Vagina (tissue), 2 donors: Measurements from ENCODE around the gene ZDHHC16. TPM values are rescaled to one million over a fixed set of nuclear protein-coding genes. Genes with fewer than 3 reads are reported as not detected.

ENCODE experiments used
- DNase-seq, 2 donors: peaks; one replicate each; pipeline ENCODE4 v3.0.0-alpha.2; 2017; ENCODE audit errors: extremely low spot score in 2 of 2
- H3K27ac ChIP-seq: fragments of 200-600 bp; sonication (generic); one replicate; pipeline ENCODE4 v1.5.1; 2019
- H3K27me3 ChIP-seq: fragments of 200-600 bp; sonication (generic); one replicate; pipeline ENCODE4 v1.5.1; 2019
- H3K36me3 ChIP-seq, 2 donors: fragments of 200-600 bp; sonication (generic); one replicate each; pipeline ENCODE4 v1.5.1; 2017 to 2019
- H3K4me1 ChIP-seq: fragments of 200-600 bp; sonication (generic); one replicate; pipeline ENCODE4 v1.5.1; 2019
- H3K4me3 ChIP-seq, 2 donors: fragments of 200-600 bp; sonication (generic); 1 replicate in 1 of 2; 2 replicates in 1 of 2; pipeline ENCODE4 v1.5.1; 2016 to 2019
- H3K9me3 ChIP-seq: fragments of 200-600 bp; sonication (generic); one replicate; pipeline ENCODE4 v1.5.1; 2019
- POLR2A ChIP-seq, 2 donors: fragments of 450-650 bp; IDR thresholded peaks; one replicate each; pipeline ENCODE4 v1.6.1; 2017; ENCODE audit warnings: antibody characterized with exemption in 2 of 2, mild to moderate bottlenecking in 2 of 2, moderate library complexity in 2 of 2
- POLR2AphosphoS5 ChIP-seq, 2 donors: sonication (generic); formaldehyde crosslinking; IDR thresholded peaks; one replicate each; pipeline ENCODE4 v1.9.0; 2017; ENCODE audit warnings: antibody characterized with exemption in 2 of 2, mild to moderate bottlenecking in 2 of 2, low read depth in 1 of 2; ENCODE audit not compliant: insufficient read depth in 1 of 2
- intact Hi-C: fragments of 100-400 bp; cut with DNase I; formaldehyde crosslinking; loops from one replicate; pipeline ENCODE4 v1.15.1; 2023
- total RNA-seq: library from RNA; depleted of rRNA; stranded (reverse); fragments of >200 nt; gene quantifications from one replicate; pipeline ENCODE4 v1.2.3, GENCODE V29; 2016
- TF ChIP-seq, protein P1 (sequence below), 3 experiments: fragments of 450-650 bp in 2 of 3; fragments of 200-600 bp in 1 of 3; sonication (generic) in 1 of 3; IDR thresholded peaks; one replicate each; pipeline ENCODE4 v1.5.1; 2017 to 2019; ENCODE audit warnings: antibody characterized with exemption in 3 of 3, mild to moderate bottlenecking in 2 of 3, moderate library complexity in 2 of 3

Gene ZDHHC16
- total RNA-seq, 1 donor from 2014 or later: 27.3 TPM

GRCh38 chr10:97500297-97500575, 54.3 kb downstream of the ZDHHC16 start:
- Histone ChIP-seq H3K27me3 (no peaks in the 10 kb centered on the region), H3K4me3 (peak overlapping the region; percentile 75 to 84), H3K4me1 (peaks cover 57% of the 10 kb centered on the region), H3K9me3 (no peaks in the 10 kb centered on the region), H3K36me3 (no peaks in the 10 kb centered on the region), H3K27ac (peak overlapping the region; percentile 94)
- intact Hi-C loops: no loop called here
- DNase-seq: no peak
- TF ChIP-seq POLR2A (IDR thresholded peaks at IDR 0.05): no peak
- TF ChIP-seq POLR2AphosphoS5 (IDR thresholded peaks at IDR 0.05; ENCODE audit: insufficient read depth in 1 of 2, low read depth in 1 of 2): no peak
- TF ChIP-seq, protein P1, sequence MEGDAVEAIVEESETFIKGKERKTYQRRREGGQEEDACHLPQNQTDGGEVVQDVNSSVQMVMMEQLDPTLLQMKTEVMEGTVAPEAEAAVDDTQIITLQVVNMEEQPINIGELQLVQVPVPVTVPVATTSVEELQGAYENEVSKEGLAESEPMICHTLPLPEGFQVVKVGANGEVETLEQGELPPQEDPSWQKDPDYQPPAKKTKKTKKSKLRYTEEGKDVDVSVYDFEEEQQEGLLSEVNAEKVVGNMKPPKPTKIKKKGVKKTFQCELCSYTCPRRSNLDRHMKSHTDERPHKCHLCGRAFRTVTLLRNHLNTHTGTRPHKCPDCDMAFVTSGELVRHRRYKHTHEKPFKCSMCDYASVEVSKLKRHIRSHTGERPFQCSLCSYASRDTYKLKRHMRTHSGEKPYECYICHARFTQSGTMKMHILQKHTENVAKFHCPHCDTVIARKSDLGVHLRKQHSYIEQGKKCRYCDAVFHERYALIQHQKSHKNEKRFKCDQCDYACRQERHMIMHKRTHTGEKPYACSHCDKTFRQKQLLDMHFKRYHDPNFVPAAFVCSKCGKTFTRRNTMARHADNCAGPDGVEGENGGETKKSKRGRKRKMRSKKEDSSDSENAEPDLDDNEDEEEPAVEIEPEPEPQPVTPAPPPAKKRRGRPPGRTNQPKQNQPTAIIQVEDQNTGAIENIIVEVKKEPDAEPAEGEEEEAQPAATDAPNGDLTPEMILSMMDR (IDR thresholded peaks at IDR 0.05): no peak

DNA sequence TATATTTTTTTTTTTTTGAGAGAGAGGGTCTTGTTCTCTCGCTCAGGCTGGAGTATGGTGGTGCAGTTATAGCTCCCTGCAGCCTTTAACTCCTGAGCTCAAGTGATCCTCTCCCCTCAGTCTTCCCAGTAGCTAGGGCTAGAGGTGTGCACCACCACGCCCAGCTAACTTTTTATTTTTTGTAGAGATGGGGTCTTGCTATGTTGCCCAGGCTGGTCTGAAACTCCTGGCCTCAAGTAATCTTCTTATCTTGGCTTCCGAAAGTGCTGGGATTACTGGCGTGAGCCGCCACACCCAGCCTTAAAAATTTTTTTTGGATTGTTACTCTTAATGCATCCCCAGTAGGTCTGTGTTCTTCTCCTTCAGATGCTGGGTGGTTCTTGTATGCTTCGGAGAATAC, 56.9 kb downstream of the ZDHHC16 start:
- intact Hi-C loops: no loop called here
- no peaks in the 10 kb centered on the region for H3K27me3 ChIP-seq
- no peak overlapping the region for H3K4me3 ChIP-seq
- H3K9me3 ChIP-seq: no peaks in the 10 kb centered on the region
- no peak overlapping the region for H3K27ac ChIP-seq
- H3K36me3 ChIP-seq: no peaks in the 10 kb centered on the region
- no peak for TF ChIP-seq POLR2A (IDR thresholded peaks at IDR 0.05)
- TF ChIP-seq POLR2AphosphoS5 (IDR thresholded peaks at IDR 0.05; ENCODE audit: insufficient read depth in 1 of 2, low read depth in 1 of 2): no peak
- TF ChIP-seq, protein P1 (IDR thresholded peaks at IDR 0.05): no peak
- peaks cover 35% of the 10 kb centered on the region for H3K4me1 ChIP-seq
- DNase-seq: no peak

GRCh38 chr10:97503406-97503805, 57.4 kb downstream of the ZDHHC16 start:
- H3K9me3 ChIP-seq: no peaks in the 10 kb centered on the region
- H3K4me3 ChIP-seq: no peak overlapping the region
- no peaks in the 10 kb centered on the region for H3K36me3 ChIP-seq
- no peak for DNase-seq
- H3K27ac ChIP-seq: no peak overlapping the region
- no peak for TF ChIP-seq POLR2A (IDR thresholded peaks at IDR 0.05)
- TF ChIP-seq, protein P1 (IDR thresholded peaks at IDR 0.05): no peak
- TF ChIP-seq POLR2AphosphoS5 (IDR thresholded peaks at IDR 0.05; ENCODE audit: insufficient read depth in 1 of 2, low read depth in 1 of 2): no peak
- peaks cover 35% of the 10 kb centered on the region for H3K4me1 ChIP-seq
- intact Hi-C loops: no loop called here
- H3K27me3 ChIP-seq: no peaks in the 10 kb centered on the region

DNA sequence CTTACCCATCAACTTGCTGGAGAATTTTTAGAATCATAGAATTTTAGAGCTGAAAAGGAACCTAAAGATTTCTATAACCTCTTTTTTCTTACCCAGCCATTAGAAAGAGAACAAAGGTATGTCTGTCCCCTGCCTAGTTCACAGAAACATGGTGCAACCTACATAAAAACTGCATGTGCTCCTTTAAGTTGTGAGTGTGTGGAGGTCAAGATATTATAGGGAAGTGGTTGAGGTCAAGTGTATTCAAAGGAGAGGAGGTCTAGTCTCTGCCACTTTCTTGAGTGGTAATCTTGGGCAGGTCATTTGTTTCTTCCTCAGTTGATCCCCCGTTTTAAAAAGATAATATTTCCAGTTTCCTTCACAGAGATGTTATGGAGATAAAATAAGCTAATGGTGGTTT, 59.2 kb downstream of the ZDHHC16 start:
- Histone ChIP-seq H3K27me3 (no peaks in the 10 kb centered on the region), H3K4me1 (peaks cover 31% of the 10 kb centered on the region), H3K9me3 (no peaks in the 10 kb centered on the region), H3K27ac (no peak overlapping the region), H3K36me3 (no peaks in the 10 kb centered on the region), H3K4me3 (no peak overlapping the region)
- intact Hi-C loops: no loop called here
- no peak for DNase-seq
- TF ChIP-seq, protein P1 (IDR thresholded peaks at IDR 0.05): no peak
- TF ChIP-seq POLR2A (IDR thresholded peaks at IDR 0.05): no peak
- TF ChIP-seq POLR2AphosphoS5 (IDR thresholded peaks at IDR 0.05; ENCODE audit: insufficient read depth in 1 of 2, low read depth in 1 of 2): no peak

- Histone ChIP-seq H3K27me3 (no peaks in the 10 kb centered on the region), H3K4me1 (peaks cover 24% of the 10 kb centered on the region), H3K36me3 (no peaks in the 10 kb centered on the region), H3K4me3 (no peak overlapping the region), H3K27ac (no peak overlapping the region), H3K9me3 (no peaks in the 10 kb centered on the region)
- TF ChIP-seq POLR2AphosphoS5 (IDR thresholded peaks at IDR 0.05; ENCODE audit: insufficient read depth in 1 of 2, low read depth in 1 of 2) (no peak), POLR2A (IDR thresholded peaks at IDR 0.05) (no peak)
- TF ChIP-seq, protein P1 (IDR thresholded peaks at IDR 0.05): no peak
- intact Hi-C loops: no loop called here
- no peak for DNase-seq
Measured at GRCh38 chr10:97506199-97506991, 60.4 kb downstream of the ZDHHC16 start.
